K562 (cell line): ENCODE measurements around the gene FBXO44. TPM values are rescaled to one million over a fixed set of nuclear protein-coding genes. Genes with fewer than 3 reads are reported as not detected.

ENCODE experiments used
- CBFA2T2 ChIP-seq: fragments of 450-650 bp; conservative IDR thresholded peaks from 2 replicates; pipeline ENCODE4 v1.6.1; 2017; ENCODE audit warnings: mild to moderate bottlenecking
- CBFA2T3 ChIP-seq: fragments of 450-650 bp; IDR thresholded peaks from 2 replicates; pipeline ENCODE4 v1.6.1; 2017
- CCNT2 ChIP-seq: IDR thresholded peaks from 2 replicates; pipeline ENCODE4 v1.6.1; 2011; ENCODE audit warnings: borderline replicate concordance, low read depth, mild to moderate bottlenecking, moderate library complexity, mixed read lengths, low read length; ENCODE audit not compliant: insufficient read length; ENCODE audit errors: extremely low read depth
- CXXC5 ChIP-seq: fragments of 250-450 bp; sonication (Bioruptor Pico); IDR thresholded peaks from 2 replicates; pipeline ENCODE4 v1.8.0; 2022; ENCODE audit warnings: inconsistent platforms, mild to moderate bottlenecking, moderate library complexity
- DIDO1 ChIP-seq: fragments of 450-650 bp; IDR thresholded peaks from 2 replicates; pipeline ENCODE4 v1.6.1; 2016; ENCODE audit warnings: low read depth, missing biosample characterization, missing genetic modification characterization
- E2F3 ChIP-seq: fragments of 250-450 bp; sonication (Bioruptor Pico); IDR thresholded peaks from 2 replicates; pipeline ENCODE4 v1.4.0; 2020; ENCODE audit warnings: mild to moderate bottlenecking
- HDAC6 ChIP-seq: IDR thresholded peaks from 2 replicates; pipeline ENCODE4 v1.6.1; 2012; ENCODE audit warnings: low read depth, mild to moderate bottlenecking, control low read depth, inconsistent platforms, low read length, moderate library complexity
- JUND ChIP-seq, 2 experiments: IDR thresholded peaks; 2 replicates in 1 of 2; 3 replicates in 1 of 2; pipeline ENCODE4 v1.6.1; 2011; ENCODE audit warnings: borderline replicate concordance in 2 of 2, low read depth in 2 of 2, low read length in 2 of 2, improper control_type of control experiment in 1 of 2, missing biosample characterization in 1 of 2, missing genetic modification characterization in 1 of 2, missing genetic modification reagents in 1 of 2
- KDM1A ChIP-seq, 2 experiments: fragments of 450-650 bp; IDR thresholded peaks; 2 replicates each; pipeline ENCODE4 v1.6.1; 2016; ENCODE audit warnings: mild to moderate bottlenecking in 2 of 2
- KDM4B ChIP-seq, 2 experiments: fragments of 450-650 bp in 1 of 2; sonication (generic) in 1 of 2; IDR thresholded peaks; 2 replicates each; pipeline ENCODE4 v1.6.1; 2016 to 2017; ENCODE audit warnings: borderline replicate concordance in 2 of 2, antibody characterized with exemption in 1 of 2, low read depth in 1 of 2, mild to moderate bottlenecking in 1 of 2
- MTA2 ChIP-seq: fragments of 450-650 bp; IDR thresholded peaks from 2 replicates; pipeline ENCODE4 v1.6.1; 2016; ENCODE audit warnings: low read depth
- NR2C1 ChIP-seq, 2 experiments: fragments of 450-650 bp; IDR thresholded peaks; 2 replicates each; pipeline ENCODE4 v1.6.1; 2017; ENCODE audit warnings: mild to moderate bottlenecking in 2 of 2, antibody characterized with exemption in 1 of 2, inconsistent platforms in 1 of 2, missing compliant biosample characterization in 1 of 2, missing genetic modification characterization in 1 of 2
- SMAD4 ChIP-seq: fragments of 250-450 bp; sonication (Bioruptor Pico); conservative IDR thresholded peaks from 2 replicates; pipeline ENCODE4 v1.8.0; 2021; ENCODE audit warnings: inconsistent platforms, mild to moderate bottlenecking, moderate library complexity
- SOX6 ChIP-seq: fragments of 450-650 bp; IDR thresholded peaks from 2 replicates; pipeline ENCODE4 v1.6.1; 2014; ENCODE audit warnings: mild to moderate bottlenecking
- VEZF1 ChIP-seq: fragments of 200-800 bp; sonication (Bioruptor generic); IDR thresholded peaks from 2 replicates; pipeline ENCODE4 v1.6.1; 2017; ENCODE audit warnings: missing genetic modification characterization, missing compliant biosample characterization
- ZEB2 ChIP-seq: fragments of 450-650 bp; IDR thresholded peaks from 2 replicates; pipeline ENCODE4 v1.6.1; 2016
- ZNF197 ChIP-seq: fragments of 200-800 bp; sonication (Bioruptor generic); IDR thresholded peaks from 2 replicates; pipeline ENCODE4 v1.6.1; 2016; ENCODE audit warnings: low read depth, missing genetic modification characterization, missing compliant biosample characterization
- ZNF584 ChIP-seq: fragments of 200-800 bp; sonication (Bioruptor generic); IDR thresholded peaks from 2 replicates; pipeline ENCODE4 v1.6.1; 2016; ENCODE audit warnings: low read depth, mild to moderate bottlenecking, missing genetic modification characterization, missing compliant biosample characterization
- polyA plus RNA-seq, 8 experiments: library from polyadenylated mRNA; depleted of rRNA in 4 of 8; stranded (reverse) in 5 of 8; unstranded in 3 of 8; fragments of >200 nt; fragmentation: Nextera tagmentation in 2 of 8; fragmentation: Illumina TruSeq in 1 of 8; extraction: Ambion mirVana in 2 of 8; extraction: Trizol in 1 of 8; gene quantifications; 2 replicates each; pipeline versions ENCODE4 v1.2.1 to v1.2.3, GENCODE V29; 2011 to 2014; ENCODE audit warnings: inconsistent platforms in 1 of 8, missing spikeins in 1 of 8
- total RNA-seq, 7 experiments: library from RNA; depleted of rRNA in 6 of 7; stranded (reverse); fragments of >200 nt in 6 of 7; fragmentation: Illumina TruSeq in 2 of 7; extraction: Trizol in 2 of 7; gene quantifications; 2 replicates each; pipeline versions ENCODE4 v1.2.1 to v1.2.3, GENCODE V29; 2011 to 2021; ENCODE audit warnings: low replicate concordance in 1 of 7
- TF ChIP-seq, protein P1 (sequence below), 3 experiments: fragments of 200-800 bp in 1 of 3; fragments of 250-450 bp in 1 of 3; fragments of 450-650 bp in 1 of 3; sonication (Bioruptor Pico) in 1 of 3; sonication (Bioruptor generic) in 1 of 3; formaldehyde crosslinking in 1 of 3; IDR thresholded peaks; 2 replicates each; pipeline versions ENCODE4 v1.6.1 to v1.8.0; 2016 to 2022; ENCODE audit warnings: mild to moderate bottlenecking in 2 of 3, missing genetic modification characterization in 2 of 3, missing compliant biosample characterization in 1 of 3, moderate library complexity in 1 of 3
- TF ChIP-seq, protein P2 (sequence below): fragments of 450-650 bp; IDR thresholded peaks from 2 replicates; pipeline ENCODE4 v1.6.1; 2016; ENCODE audit warnings: low read depth, mild to moderate bottlenecking, moderate library complexity
- TF ChIP-seq, protein P3 (sequence below): fragments of 250-450 bp; sonication (Bioruptor Pico); IDR thresholded peaks from 2 replicates; pipeline ENCODE4 v1.8.0; 2022; ENCODE audit warnings: inconsistent platforms, mild to moderate bottlenecking, moderate library complexity, borderline replicate concordance

The FBXO44 gene
- total and polyA plus RNA-seq, 9 of the 15 experiments (the other 6 are each of a cell fraction or from before 2014, with no cell fraction given) = 0.69 to 20.9 (median 6.7) TPM

GRCh38 chr1:11615090-11615489, 39.6 kb upstream of the FBXO44 start (continued):
- peak; percentile 43; the same call in 1 of the 2 replicates for TF ChIP-seq JUND (IDR thresholded peaks at IDR 0.05; ENCODE audit: borderline replicate concordance, low read depth, low read length)
- no peak for TF ChIP-seq JUND (tag; IDR thresholded peaks at IDR 0.05; ENCODE audit: borderline replicate concordance, low read depth, low read length)
- TF ChIP-seq ZEB2 = peak; percentile 28; the same call in 1 of the 2 replicates
- TF ChIP-seq SMAD4 (CRISPR knock-in tag) = 0 out of 2 replicates have a peak, but pooled peaks have one; percentile 27
- no peak for TF ChIP-seq HDAC6
- TF ChIP-seq CXXC5 (CRISPR knock-in tag) = peak; percentile 62
- peak; percentile 76; the same call in 1 of the 2 replicates for TF ChIP-seq SOX6
- TF ChIP-seq E2F3 (CRISPR knock-in tag) = no peak
- TF ChIP-seq NR2C1 (IDR thresholded peaks at IDR 0.05) = no peak
- no peak for TF ChIP-seq NR2C1 (tag; IDR thresholded peaks at IDR 0.05)
- TF ChIP-seq CCNT2 = no peak
- peak; percentile 41; the same call in 1 of the 2 replicates for TF ChIP-seq VEZF1 (CRISPR knock-in tag)
- TF ChIP-seq, protein P1, sequence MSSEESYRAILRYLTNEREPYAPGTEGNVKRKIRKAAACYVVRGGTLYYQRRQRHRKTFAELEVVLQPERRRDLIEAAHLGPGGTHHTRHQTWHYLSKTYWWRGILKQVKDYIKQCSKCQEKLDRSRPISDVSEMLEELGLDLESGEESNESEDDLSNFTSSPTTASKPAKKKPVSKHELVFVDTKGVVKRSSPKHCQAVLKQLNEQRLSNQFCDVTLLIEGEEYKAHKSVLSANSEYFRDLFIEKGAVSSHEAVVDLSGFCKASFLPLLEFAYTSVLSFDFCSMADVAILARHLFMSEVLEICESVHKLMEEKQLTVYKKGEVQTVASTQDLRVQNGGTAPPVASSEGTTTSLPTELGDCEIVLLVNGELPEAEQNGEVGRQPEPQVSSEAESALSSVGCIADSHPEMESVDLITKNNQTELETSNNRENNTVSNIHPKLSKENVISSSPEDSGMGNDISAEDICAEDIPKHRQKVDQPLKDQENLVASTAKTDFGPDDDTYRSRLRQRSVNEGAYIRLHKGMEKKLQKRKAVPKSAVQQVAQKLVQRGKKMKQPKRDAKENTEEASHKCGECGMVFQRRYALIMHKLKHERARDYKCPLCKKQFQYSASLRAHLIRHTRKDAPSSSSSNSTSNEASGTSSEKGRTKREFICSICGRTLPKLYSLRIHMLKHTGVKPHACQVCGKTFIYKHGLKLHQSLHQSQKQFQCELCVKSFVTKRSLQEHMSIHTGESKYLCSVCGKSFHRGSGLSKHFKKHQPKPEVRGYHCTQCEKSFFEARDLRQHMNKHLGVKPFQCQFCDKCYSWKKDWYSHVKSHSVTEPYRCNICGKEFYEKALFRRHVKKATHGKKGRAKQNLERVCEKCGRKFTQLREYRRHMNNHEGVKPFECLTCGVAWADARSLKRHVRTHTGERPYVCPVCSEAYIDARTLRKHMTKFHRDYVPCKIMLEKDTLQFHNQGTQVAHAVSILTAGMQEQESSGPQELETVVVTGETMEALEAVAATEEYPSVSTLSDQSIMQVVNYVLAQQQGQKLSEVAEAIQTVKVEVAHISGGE (CRISPR knock-in tag; IDR thresholded peaks at IDR 0.05) = peak in 2 of 3 experiments; percentile 62 to 84; a peak in 3 of 6 replicates
- TF ChIP-seq KDM1A (IDR thresholded peaks at IDR 0.05) = peak; percentile 40 to 54; a peak in 1 of 4 replicates
- TF ChIP-seq CBFA2T3 = peak; percentile 87
- TF ChIP-seq KDM4B (IDR thresholded peaks at IDR 0.05; ENCODE audit: borderline replicate concordance in 2 of 2, low read depth in 1 of 2) = no peak
- peak; percentile 73 for TF ChIP-seq CBFA2T2
- no peak for TF ChIP-seq ZNF584 (CRISPR knock-in tag)
- TF ChIP-seq, protein P2, sequence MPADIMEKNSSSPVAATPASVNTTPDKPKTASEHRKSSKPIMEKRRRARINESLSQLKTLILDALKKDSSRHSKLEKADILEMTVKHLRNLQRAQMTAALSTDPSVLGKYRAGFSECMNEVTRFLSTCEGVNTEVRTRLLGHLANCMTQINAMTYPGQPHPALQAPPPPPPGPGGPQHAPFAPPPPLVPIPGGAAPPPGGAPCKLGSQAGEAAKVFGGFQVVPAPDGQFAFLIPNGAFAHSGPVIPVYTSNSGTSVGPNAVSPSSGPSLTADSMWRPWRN = peak; percentile 72; the same call in 1 of the 2 replicates
- TF ChIP-seq, protein P3, sequence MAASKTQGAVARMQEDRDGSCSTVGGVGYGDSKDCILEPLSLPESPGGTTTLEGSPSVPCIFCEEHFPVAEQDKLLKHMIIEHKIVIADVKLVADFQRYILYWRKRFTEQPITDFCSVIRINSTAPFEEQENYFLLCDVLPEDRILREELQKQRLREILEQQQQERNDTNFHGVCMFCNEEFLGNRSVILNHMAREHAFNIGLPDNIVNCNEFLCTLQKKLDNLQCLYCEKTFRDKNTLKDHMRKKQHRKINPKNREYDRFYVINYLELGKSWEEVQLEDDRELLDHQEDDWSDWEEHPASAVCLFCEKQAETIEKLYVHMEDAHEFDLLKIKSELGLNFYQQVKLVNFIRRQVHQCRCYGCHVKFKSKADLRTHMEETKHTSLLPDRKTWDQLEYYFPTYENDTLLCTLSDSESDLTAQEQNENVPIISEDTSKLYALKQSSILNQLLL (CRISPR knock-in tag) = no peak
- 0 out of 2 replicates have a peak, but pooled peaks have one; percentile 55 for TF ChIP-seq DIDO1
- peak; percentile 53; the same call in 1 of the 2 replicates for TF ChIP-seq MTA2
- no peak for TF ChIP-seq ZNF197 (CRISPR knock-in tag)
